C4-2B (cell line): ENCODE data around the gene MPDZ.

ENCODE experiments used
- CTCF ChIP-seq: fragments of 450-650 bp; conservative IDR thresholded peaks from 2 replicates; pipeline ENCODE4 v1.5.1; 2017; ENCODE audit warnings: mild to moderate bottlenecking
- ZFX ChIP-seq: fragments of 450-650 bp; IDR thresholded peaks from 2 replicates; pipeline ENCODE4 v1.6.1; 2017

DNA sequence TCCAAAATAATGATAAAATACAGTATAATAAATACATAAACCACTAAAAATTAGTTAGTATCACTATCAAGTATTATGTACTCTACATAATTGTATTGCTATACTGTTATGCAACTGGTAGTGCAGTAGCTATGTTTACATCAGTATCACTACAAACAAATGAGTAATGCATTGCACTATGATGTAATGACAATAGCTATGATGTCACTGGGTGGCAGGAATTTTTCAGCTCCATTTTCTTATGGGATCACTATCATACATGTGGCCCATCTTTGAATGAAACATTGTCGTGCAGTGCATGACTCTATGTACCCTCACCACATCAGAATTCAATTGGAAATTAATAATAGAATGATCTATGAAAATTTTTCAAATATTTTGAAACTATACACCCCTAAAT, 201.3 kb downstream of the MPDZ start:
- TF ChIP-seq CTCF (no peak), ZFX (no peak)
